ENCODE measurements around the gene DNAJC6.

The DNAJC6 gene

GRCh38 chr1:65409816-65410326 is 100.5 kb downstream of the DNAJC6 start:
- no peak for DNase-seq

- DNase-seq = no peak
Measured at GRCh38 chr1:65412256-65412983, 103.1 kb downstream of the DNAJC6 start.

GRCh38 chr1:65412984-65413375 is 103.6 kb downstream of the DNAJC6 start:
- no peak for DNase-seq

- DNase-seq = no peak
Measured at GRCh38 chr1:65414538-65414937, 105.2 kb downstream of the DNAJC6 start.

GRCh38 chr1:65416767-65417166 is 107.4 kb downstream of the DNAJC6 start:
- no peak for DNase-seq

- DNase-seq = no peak
Measured at GRCh38 chr1:65417729-65418128, 108.4 kb downstream of the DNAJC6 start.

- DNase-seq = no peak
Measured at GRCh38 chr1:65418522-65419185, 109.3 kb downstream of the DNAJC6 start.

GRCh38 chr1:65419681-65420589 is 110.6 kb downstream of the DNAJC6 start:
- peak; percentile 97 for DNase-seq

- peak; percentile 76 for DNase-seq
Measured at GRCh38 chr1:65420590-65421350, 111.4 kb downstream of the DNAJC6 start, which contains the start of the genes LEPR and LEPROT. LEPR (plus strand) TSS chr1:65420668; CDS start chr1:65565566, 144,898 bp downstream. LEPROT (plus strand) TSS chr1:65420668; CDS start chr1:65420725, 57 bp downstream.

GRCh38 chr1:65421351-65422025 is 112.1 kb downstream of the DNAJC6 start:
- peak; percentile 6 for DNase-seq

GRCh38 chr1:65422241-65423203 is 113.2 kb downstream of the DNAJC6 start:
- DNase-seq = no peak

- DNase-seq = no peak
Measured at GRCh38 chr1:65423884-65424572, 114.7 kb downstream of the DNAJC6 start.

GRCh38 chr1:65424573-65424889 is 115.2 kb downstream of the DNAJC6 start:
- no peak for DNase-seq

- no peak for DNase-seq
Measured at GRCh38 chr1:65425006-65425405, 115.7 kb downstream of the DNAJC6 start.

- DNase-seq = no peak
Measured at GRCh38 chr1:65425697-65426096, 116.4 kb downstream of the DNAJC6 start.

- DNase-seq = no peak
Measured at GRCh38 chr1:65429078-65429477, 119.7 kb downstream of the DNAJC6 start.

GRCh38 chr1:65429806-65430205 is 120.5 kb downstream of the DNAJC6 start:
- no peak for DNase-seq

GRCh38 chr1:65431111-65431705 is 121.9 kb downstream of the DNAJC6 start:
- DNase-seq = peak; percentile 44

GRCh38 chr1:65432918-65433317 is 123.6 kb downstream of the DNAJC6 start:
- DNase-seq = no peak

GRCh38 chr1:65434255-65434654 is 124.9 kb downstream of the DNAJC6 start:
- no peak for DNase-seq
